GM10248 (cell line): Measurements from ENCODE around the gene LAMA2.
A peak's percentile ranks its signal among the peaks of the same experiment; 100 is the strongest.

Experiments used
- CTCF ChIA-PET: fragments of 300-600 bp; sonication (Branson Sonifier 250); formaldehyde crosslinking; extraction: SDS; loops from one replicate; lab custom pipeline; 2021; ENCODE audit warnings: antibody characterized with exemption; lab: Yijun Ruan, JAX
- POLR2A ChIA-PET: fragments of 350-650 bp; sonication (Branson Sonifier 250); formaldehyde crosslinking; extraction: SDS; loops from one replicate; lab custom pipeline; 2020; ENCODE audit warnings: antibody characterized with exemption; lab: Yijun Ruan, JAX
- DNase-seq: peaks from one replicate; pipeline ENCODE4 v3.0.0; 2012; ENCODE audit errors: extremely low spot score
- TF ChIP-seq, protein P1 (sequence below): IDR thresholded peaks from 2 replicates; pipeline ENCODE4 v1.5.1; 2012; ENCODE audit warnings: mild to moderate bottlenecking, low read depth; ENCODE audit errors: extremely low read depth, missing control alignments, control extremely low read depth

Gene LAMA2

DNA sequence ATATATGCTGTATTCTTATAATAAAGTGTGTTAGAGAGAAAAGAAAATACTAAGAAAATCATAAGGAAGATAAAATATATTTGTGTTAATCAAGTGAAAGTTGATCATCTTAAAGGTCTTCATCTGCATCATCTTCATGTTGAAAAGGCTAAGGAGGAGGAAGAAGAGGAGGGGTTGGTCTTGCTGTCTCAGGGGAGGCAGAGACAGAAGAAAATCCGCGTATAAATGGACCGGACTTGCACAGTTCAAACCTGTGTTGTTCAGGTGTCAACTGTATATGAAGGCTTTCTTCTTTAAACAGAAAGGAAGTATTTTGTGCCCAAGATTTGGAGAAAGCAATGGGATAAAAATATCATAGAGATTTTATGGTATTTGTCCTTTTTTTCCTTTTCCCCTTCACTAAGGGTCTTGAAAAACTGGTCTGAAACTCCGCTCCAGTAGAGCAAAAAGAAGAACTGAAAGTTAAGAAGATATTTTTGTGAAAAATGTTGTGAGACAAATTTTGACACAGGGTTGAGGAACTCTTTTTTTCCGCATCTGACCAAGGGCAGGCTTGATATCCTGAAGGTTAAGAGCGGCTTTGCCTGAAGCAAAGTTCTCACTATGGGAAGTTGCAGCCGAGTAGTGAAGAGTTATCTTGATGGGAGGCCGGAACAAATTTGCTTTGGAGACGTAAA lies 350.7 kb downstream of the LAMA2 start:
- CTCF ChIA-PET = no interaction called here

DNA sequence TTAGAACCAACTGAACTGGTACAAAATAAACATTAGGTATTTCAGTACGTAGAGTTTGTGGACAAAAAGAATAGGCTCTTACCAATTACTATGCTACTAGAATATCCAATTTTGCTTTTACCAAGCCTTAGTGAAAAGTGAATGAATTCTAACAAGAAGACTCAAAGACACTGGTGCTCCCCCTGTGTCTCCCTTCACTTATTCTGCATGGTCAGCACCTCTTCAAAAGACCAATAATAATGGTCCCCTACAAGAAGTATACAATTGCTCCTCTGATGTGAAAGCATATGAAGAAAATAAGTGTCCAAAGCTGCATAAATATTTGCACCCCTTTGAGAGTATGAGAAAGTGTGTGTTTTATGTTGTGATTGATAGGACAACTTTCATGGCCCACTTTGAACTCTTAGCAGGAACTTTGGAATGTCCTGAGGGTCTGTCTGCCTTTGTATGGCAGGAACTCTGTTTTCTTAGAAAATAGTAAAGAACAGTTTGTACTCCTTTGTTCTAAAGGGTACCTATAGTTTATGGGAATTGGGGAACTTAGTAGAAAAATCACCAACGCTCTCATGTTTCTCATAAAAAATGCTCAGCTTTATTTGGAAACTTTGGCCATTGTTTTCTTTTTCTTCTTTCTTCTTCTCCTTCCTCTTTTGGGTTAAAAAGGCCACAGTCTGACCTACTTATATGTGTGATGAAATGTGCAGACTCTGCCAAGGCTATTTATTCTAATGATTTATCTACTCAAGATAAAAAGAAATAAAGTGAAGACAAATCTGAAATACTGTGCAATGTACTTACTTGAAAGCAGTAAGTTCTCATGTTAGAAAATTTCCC lies 352.4 kb downstream of the LAMA2 start:
- CTCF ChIA-PET = no interaction called here

More for the DNA sequence above, 350.7 kb downstream of the LAMA2 start:
- POLR2A ChIA-PET = no interaction called here
- DNase-seq = no peak
- TF ChIP-seq, protein P1, sequence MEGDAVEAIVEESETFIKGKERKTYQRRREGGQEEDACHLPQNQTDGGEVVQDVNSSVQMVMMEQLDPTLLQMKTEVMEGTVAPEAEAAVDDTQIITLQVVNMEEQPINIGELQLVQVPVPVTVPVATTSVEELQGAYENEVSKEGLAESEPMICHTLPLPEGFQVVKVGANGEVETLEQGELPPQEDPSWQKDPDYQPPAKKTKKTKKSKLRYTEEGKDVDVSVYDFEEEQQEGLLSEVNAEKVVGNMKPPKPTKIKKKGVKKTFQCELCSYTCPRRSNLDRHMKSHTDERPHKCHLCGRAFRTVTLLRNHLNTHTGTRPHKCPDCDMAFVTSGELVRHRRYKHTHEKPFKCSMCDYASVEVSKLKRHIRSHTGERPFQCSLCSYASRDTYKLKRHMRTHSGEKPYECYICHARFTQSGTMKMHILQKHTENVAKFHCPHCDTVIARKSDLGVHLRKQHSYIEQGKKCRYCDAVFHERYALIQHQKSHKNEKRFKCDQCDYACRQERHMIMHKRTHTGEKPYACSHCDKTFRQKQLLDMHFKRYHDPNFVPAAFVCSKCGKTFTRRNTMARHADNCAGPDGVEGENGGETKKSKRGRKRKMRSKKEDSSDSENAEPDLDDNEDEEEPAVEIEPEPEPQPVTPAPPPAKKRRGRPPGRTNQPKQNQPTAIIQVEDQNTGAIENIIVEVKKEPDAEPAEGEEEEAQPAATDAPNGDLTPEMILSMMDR = no peak

DNA sequence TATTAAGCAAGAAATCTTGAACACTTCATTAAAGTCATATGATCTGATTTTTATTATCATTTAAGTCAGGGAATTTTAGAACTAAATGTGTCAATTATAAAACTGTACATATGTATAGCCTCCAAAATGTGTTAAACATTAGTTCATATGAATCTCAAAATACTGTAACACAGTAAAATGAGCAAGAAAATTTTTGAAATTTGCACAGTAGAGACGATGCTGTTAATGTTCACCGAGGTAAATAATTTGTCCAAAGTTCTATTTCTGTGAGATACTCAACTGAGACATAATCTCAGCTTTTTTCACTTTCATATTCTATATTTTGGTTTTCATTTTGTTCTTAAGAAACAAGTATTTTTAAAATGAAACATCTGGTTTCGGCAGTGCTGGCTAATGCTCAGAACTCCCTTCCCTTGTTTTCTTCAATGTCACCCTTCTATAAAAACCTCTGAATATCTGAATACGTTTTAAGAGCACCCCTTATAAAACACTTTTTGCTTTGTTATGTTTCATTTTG lies 353.1 kb downstream of the LAMA2 start:
- CTCF ChIA-PET = no interaction called here
- POLR2A ChIA-PET = no interaction called here
- DNase-seq = peak; percentile 6
- TF ChIP-seq, protein P1 = no peak

More for the DNA sequence above, 352.4 kb downstream of the LAMA2 start:
- TF ChIP-seq, protein P1 = no peak
- DNase-seq = no peak
- POLR2A ChIA-PET = no interaction called here

DNA sequence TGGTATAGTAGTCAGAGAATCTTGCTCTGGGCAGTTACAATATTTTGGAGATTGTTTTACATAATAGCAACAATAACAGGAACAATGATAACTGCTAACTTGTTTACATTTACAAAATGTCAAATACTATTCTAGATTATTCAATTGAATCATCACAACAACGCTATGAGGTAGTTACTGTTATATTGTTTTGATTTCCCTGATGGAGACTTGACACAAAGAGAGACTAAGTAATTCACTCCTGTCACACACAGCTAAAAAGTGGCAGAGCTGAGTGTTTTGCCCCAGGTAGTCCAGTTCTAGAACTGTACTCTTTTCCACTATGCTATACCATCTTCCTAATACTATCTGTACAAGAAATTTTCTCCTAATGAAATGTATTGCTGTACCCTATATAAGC lies 356.1 kb downstream of the LAMA2 start:
- ChIA-PET CTCF (interaction anchor here (1.0 to 2.8 kb wide), 3 partner anchors 8 to 14 kb away, joined by 3 to 13 read pairs (median 10); no protein-coding TSS in a partner anchor), POLR2A (no interaction called here)
- TF ChIP-seq, protein P1 = no peak
- no peak for DNase-seq

DNA sequence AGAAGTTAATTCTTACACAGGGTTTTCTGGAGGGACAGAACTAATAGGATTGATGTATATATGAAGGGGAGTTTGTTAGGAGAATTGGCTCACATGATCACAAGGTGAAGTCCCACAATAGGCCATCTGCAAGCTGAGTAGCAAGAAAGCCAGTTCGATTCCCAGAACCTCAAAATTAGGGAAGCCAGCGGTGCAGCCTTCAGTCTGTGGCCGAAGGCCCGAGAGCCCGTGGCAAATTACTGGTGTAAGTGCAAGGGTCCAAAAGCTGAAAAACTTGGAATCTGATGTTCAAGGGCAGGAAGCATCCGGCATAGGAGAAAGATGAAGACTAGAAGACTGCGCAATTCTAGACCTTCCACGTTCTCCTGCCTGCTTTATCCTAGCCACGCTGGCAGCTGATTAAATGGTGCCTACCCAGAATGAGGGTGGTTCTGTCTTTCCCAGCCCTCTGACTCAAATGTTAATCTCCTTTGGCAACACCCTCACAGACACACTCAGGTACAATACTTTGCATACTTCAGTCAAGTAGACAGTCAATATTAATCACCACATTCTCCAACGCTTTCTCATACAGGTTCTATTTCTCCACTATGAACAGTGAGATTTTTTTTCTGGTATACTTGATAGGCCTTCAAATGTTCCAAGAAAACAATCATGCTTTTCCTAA lies 357.0 kb downstream of the LAMA2 start:
- no peak for DNase-seq
- ChIA-PET CTCF (interaction anchor here (1.3 to 2.8 kb wide), 3 partner anchors 10 to 24 kb away, joined by 3 to 13 read pairs (median 10); no protein-coding TSS in a partner anchor), POLR2A (no interaction called here)
- TF ChIP-seq, protein P1 = no peak

DNA sequence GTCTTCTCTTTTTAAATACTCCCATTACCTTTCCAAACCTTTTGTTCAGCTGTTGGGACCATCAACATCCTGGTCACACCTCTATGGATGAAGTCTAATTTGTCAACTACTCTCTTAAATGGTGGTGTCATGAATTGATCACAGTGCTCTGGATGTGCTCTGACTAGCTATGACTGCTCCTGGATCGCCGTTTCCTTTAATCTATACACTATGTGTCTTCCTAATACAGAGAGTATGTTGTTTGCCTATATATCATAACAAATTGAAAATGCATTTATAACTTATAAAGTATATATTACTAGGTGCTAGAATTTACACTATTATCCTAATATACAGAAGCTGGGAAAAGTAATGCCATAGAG lies 357.5 kb downstream of the LAMA2 start:
- ChIA-PET CTCF (interaction anchor here (1.3 to 2.8 kb wide), 2 partner anchors 12 to 23 kb away, joined by 3 to 13 read pairs; no protein-coding TSS in a partner anchor), POLR2A (no interaction called here)
- no peak for DNase-seq
- TF ChIP-seq, protein P1 = no peak
